KMS-11 (cell line): ENCODE measurements around the gene CDC42BPB.

Source experiments
- H2AFZ ChIP-seq: fragments of 200-600 bp; sonication (generic); 2 replicates; pipeline ENCODE4 v1.6.1; 2016; ENCODE audit warnings: antibody characterized with exemption, mixed run types, low read depth
- H3K27ac ChIP-seq: fragments of 200-600 bp; sonication (generic); 2 replicates; pipeline ENCODE4 v1.6.1; 2016; ENCODE audit warnings: mild to moderate bottlenecking, mixed run types
- H3K27me3 ChIP-seq: fragments of 200-600 bp; sonication (generic); 2 replicates; pipeline ENCODE4 v1.6.1; 2017; ENCODE audit warnings: mild to moderate bottlenecking, low read depth, mixed run types, moderate library complexity; ENCODE audit not compliant: insufficient read depth
- H3K36me3 ChIP-seq: fragments of 200-600 bp; sonication (generic); 2 replicates; pipeline ENCODE4 v1.6.1; 2017; ENCODE audit warnings: mild to moderate bottlenecking, mixed run types; ENCODE audit not compliant: insufficient read depth
- H3K4me1 ChIP-seq: fragments of 200-600 bp; sonication (generic); 2 replicates; pipeline ENCODE4 v1.6.1; 2016; ENCODE audit warnings: mild to moderate bottlenecking, low read depth, mixed run types; ENCODE audit not compliant: poor library complexity, severe bottlenecking
- H3K4me2 ChIP-seq: fragments of 200-600 bp; sonication (generic); 2 replicates; pipeline ENCODE4 v1.7.0; 2016; ENCODE audit warnings: mild to moderate bottlenecking, mixed run types
- H3K4me3 ChIP-seq: fragments of 200-600 bp; sonication (generic); IDR thresholded peaks from 2 replicates; pipeline ENCODE4 v1.6.1; 2017; ENCODE audit warnings: low read depth, low read length, mixed read lengths; ENCODE audit not compliant: insufficient read depth
- H3K79me2 ChIP-seq: fragments of 200-600 bp; sonication (generic); 2 replicates; pipeline ENCODE4 v1.6.1; 2016; ENCODE audit warnings: low read depth, mixed run types; ENCODE audit not compliant: insufficient read depth
- H3K9ac ChIP-seq: fragments of 200-600 bp; sonication (generic); 2 replicates; pipeline ENCODE4 v1.6.1; 2016; ENCODE audit warnings: mild to moderate bottlenecking, mixed run types
- H4K20me1 ChIP-seq: fragments of 200-600 bp; sonication (generic); 2 replicates; pipeline ENCODE4 v1.6.1; 2016; ENCODE audit warnings: mild to moderate bottlenecking, mixed run types; ENCODE audit not compliant: insufficient read depth
- TF ChIP-seq, protein P1 (sequence below): fragments of 200-600 bp; sonication (generic); conservative IDR thresholded peaks from 2 replicates; pipeline ENCODE4 v1.6.1; 2017; ENCODE audit warnings: low read depth, mild to moderate bottlenecking, antibody characterized with exemption, low read length, moderate library complexity, mixed read lengths

CDC42BPB gene

GRCh38 chr14:102952276-102952675, 105.1 kb downstream of the CDC42BPB start:
- no peak overlapping the region for H2AFZ ChIP-seq
- H3K4me1 ChIP-seq = no peaks in the 10 kb centered on the region
- H3K4me2 ChIP-seq = no peak overlapping the region
- no peak overlapping the region for H3K9ac ChIP-seq
- H3K27ac ChIP-seq = no peak overlapping the region
- no peaks in the 10 kb centered on the region for H3K36me3 ChIP-seq
- no peaks in the 10 kb centered on the region for H4K20me1 ChIP-seq
- TF ChIP-seq, protein P1, sequence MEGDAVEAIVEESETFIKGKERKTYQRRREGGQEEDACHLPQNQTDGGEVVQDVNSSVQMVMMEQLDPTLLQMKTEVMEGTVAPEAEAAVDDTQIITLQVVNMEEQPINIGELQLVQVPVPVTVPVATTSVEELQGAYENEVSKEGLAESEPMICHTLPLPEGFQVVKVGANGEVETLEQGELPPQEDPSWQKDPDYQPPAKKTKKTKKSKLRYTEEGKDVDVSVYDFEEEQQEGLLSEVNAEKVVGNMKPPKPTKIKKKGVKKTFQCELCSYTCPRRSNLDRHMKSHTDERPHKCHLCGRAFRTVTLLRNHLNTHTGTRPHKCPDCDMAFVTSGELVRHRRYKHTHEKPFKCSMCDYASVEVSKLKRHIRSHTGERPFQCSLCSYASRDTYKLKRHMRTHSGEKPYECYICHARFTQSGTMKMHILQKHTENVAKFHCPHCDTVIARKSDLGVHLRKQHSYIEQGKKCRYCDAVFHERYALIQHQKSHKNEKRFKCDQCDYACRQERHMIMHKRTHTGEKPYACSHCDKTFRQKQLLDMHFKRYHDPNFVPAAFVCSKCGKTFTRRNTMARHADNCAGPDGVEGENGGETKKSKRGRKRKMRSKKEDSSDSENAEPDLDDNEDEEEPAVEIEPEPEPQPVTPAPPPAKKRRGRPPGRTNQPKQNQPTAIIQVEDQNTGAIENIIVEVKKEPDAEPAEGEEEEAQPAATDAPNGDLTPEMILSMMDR = no peak
- no peaks in the 10 kb centered on the region for H3K79me2 ChIP-seq
- no peaks in the 10 kb centered on the region for H3K27me3 ChIP-seq
- no peak overlapping the region for H3K4me3 ChIP-seq

GRCh38 chr14:102951799-102952198, 105.5 kb downstream of the CDC42BPB start:
- Histone ChIP-seq H3K27me3 (no peaks in the 10 kb centered on the region), H3K36me3 (no peaks in the 10 kb centered on the region), H4K20me1 (no peaks in the 10 kb centered on the region), H3K27ac (no peak overlapping the region), H3K79me2 (no peaks in the 10 kb centered on the region), H3K4me1 (no peaks in the 10 kb centered on the region), H3K4me3 (no peak overlapping the region), H3K4me2 (no peak overlapping the region), H2AFZ (no peak overlapping the region), H3K9ac (no peak overlapping the region)
- TF ChIP-seq, protein P1 = no peak

GRCh38 chr14:102951034-102951433, 106.3 kb downstream of the CDC42BPB start:
- H3K79me2 ChIP-seq = no peaks in the 10 kb centered on the region
- TF ChIP-seq, protein P1 = no peak
- no peak overlapping the region for H3K27ac ChIP-seq
- H3K9ac ChIP-seq = no peak overlapping the region
- H2AFZ ChIP-seq = no peak overlapping the region
- no peaks in the 10 kb centered on the region for H4K20me1 ChIP-seq
- H3K4me2 ChIP-seq = no peak overlapping the region
- no peaks in the 10 kb centered on the region for H3K4me1 ChIP-seq
- H3K4me3 ChIP-seq = no peak overlapping the region
- H3K27me3 ChIP-seq = no peaks in the 10 kb centered on the region
- no peaks in the 10 kb centered on the region for H3K36me3 ChIP-seq

DNA sequence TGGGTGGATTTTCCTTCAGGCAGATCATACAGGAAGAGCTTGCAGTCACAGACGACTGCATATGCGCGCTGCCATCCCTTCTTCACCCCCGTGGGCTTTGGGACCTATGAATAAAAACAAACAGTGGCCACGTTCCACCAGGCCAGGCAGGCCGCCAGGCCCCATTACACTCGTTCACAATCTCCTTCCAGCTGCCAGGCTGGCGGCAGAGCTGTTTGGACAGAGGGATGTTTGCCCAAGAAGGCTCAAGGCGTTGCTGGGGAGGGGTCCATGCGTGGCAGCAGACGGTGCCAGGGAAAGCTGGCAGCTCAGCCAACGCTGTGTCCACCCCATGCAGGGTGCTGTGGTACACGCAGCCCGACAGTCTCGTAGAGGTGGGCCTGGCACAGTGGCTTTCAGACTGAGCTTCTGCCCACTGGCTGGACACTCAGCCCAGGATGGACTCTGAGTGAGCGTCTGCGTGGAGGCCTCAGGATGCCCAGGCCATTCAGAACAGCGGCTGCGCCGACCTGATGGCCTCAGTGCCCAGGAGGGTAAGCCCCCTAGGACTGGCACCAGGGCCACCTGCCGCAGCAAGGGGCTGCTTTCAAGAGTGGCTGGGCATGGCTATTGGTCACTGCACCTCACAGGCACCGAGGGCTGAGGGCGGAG, 107.4 kb downstream of the CDC42BPB start:
- Histone ChIP-seq H3K36me3 (no peaks in the 10 kb centered on the region), H3K9ac (no peak overlapping the region), H3K27me3 (no peaks in the 10 kb centered on the region), H3K27ac (no peak overlapping the region), H3K4me3 (no peak overlapping the region), H4K20me1 (no peaks in the 10 kb centered on the region), H3K4me2 (no peak overlapping the region), H3K79me2 (no peaks in the 10 kb centered on the region), H3K4me1 (no peaks in the 10 kb centered on the region), H2AFZ (no peak overlapping the region)
- TF ChIP-seq, protein P1 = no peak
